GM18870 (cell line): ENCODE measurements around the gene C1QTNF1.

Source experiments
- ATAC-seq: cut with Tn5 transposase; IDR thresholded peaks from one replicate; pipeline ENCODE4 v1.9.1; 2021; ENCODE audit warnings: moderate library complexity; ENCODE audit not compliant: unreplicated experiment

The C1QTNF1 gene

GRCh38 chr17:79075861-79076406 is 52.0 kb downstream of the C1QTNF1 start:
- ATAC-seq, result no peak

- no peak for ATAC-seq
Observed at GRCh38 chr17:79077587-79077986, 53.6 kb downstream of the C1QTNF1 start.

DNA sequence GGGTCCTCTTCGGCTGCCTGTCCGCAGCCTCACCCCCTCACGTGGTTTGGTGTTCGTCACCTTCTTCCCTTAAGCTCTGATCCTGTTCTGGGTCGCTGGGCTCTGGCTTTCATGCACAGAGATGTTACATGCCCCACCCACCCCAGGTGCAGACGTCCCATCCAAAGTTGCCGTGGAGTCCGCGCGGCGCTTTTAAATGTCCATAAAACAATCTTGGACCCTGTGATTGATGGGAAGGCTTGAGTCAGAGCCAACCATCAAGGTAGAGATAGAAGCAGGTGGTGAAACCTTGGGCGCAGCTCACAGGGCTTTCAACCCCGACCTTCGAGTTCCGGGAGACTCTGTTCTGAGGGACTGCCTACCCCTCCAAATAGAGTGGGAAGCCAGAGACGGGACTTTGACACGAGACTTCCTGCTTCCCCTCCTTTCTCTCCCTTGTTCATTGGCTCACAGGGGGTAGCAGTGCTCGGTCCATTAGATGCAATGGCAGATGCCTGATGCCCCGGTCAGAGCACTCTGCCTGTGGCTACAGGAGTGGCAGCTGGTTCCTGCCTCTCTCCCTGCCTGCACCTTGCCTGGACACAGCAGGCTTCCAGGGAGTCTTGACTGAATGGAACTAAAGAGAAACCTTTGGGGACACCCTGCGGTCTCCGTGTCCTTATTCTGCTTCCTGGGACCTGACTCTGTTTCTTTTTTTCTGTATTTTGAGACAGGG is 54.7 kb downstream of the C1QTNF1 start:
- no peak for ATAC-seq

GRCh38 chr17:79079421-79080200 is 55.6 kb downstream of the C1QTNF1 start:
- ATAC-seq, result no peak

- no peak for ATAC-seq
Observed at GRCh38 chr17:79080349-79080748, 56.4 kb downstream of the C1QTNF1 start.

- ATAC-seq, result no peak
Observed at GRCh38 chr17:79080761-79081290, 56.9 kb downstream of the C1QTNF1 start.

DNA sequence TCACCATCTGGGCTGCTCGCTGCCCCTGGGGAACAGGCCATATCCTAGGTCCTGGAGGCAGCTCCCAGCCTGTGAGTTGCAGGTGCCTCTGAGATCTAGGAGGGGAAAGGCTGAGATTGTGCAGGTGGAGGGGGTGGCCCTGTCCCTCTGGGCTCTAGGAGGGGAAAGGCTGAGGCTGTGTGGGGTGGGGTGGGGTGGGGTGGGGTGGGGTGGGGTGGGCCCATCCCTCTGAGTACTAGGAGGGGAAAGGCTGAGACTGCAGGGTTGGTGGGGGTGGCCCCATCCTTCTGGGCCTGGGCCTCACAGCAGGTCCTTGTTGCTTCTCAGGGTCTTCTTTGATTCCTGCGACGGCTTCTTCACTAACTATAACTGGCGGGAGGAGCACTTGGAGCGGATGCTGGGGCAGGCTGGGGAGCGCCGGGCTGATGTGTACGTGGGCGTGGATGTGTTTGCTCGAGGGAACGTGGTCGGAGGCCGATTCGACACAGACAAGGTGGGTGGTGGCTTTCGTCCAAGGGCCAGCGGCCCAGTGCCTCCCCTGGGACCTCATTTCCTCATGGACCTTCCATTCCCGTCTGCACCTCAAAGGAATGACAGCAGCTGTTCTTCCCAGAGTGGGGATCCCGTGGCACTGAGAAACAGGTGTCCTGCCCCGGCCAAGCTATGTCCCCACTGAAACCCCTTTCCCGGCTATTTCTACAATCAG is 57.8 kb downstream of the C1QTNF1 start:
- no peak for ATAC-seq

GRCh38 chr17:79082311-79083190 is 58.6 kb downstream of the C1QTNF1 start:
- ATAC-seq, result no peak

GRCh38 chr17:79083191-79083971 is 59.4 kb downstream of the C1QTNF1 start:
- ATAC-seq, result no peak

- ATAC-seq, result no peak
Observed at GRCh38 chr17:79084291-79085153, 60.6 kb downstream of the C1QTNF1 start.

GRCh38 chr17:79085154-79085920 is 61.4 kb downstream of the C1QTNF1 start:
- no peak for ATAC-seq

- no peak for ATAC-seq
Observed at GRCh38 chr17:79085921-79086551, 62.1 kb downstream of the C1QTNF1 start.

GRCh38 chr17:79086609-79087427 is 62.8 kb downstream of the C1QTNF1 start:
- ATAC-seq, result no peak

DNA sequence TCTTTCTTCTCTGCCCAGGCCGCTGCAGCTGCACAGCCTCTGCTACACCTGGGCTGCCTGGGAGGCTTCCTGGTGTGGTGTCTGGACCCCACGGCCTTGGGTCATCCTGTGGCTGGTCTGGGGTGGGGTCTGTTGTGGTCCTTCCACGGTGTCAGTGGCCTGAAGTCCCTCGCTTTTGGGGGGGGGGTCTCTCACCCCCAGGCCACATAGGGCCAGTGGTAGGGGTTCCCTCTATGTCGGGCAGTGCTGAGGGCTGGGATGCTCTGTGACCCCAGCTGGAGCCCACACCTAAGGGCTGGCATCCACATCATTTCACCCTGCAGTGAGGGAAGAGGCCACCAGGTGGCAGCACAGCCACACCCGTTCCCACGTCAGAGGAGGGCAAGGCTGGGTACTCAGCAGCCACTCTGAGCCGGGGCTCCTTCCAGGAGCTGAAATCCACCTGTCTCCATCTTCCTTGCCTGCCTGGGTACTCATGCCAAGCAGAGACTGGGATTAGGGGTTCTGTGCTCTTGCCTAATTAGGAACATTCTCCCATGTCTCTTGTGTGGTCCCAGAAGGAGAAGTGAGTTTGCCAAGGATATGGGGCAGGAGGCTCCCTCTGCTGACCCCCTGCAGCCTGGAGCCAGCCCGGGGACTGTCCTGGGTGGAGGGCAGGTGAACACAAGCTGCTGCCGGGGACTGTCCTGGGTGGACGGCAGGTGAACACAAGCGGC is 63.6 kb downstream of the C1QTNF1 start:
- ATAC-seq, result no peak

GRCh38 chr17:79088247-79088996 is 64.5 kb downstream of the C1QTNF1 start:
- no peak for ATAC-seq
